CD8-positive, alpha-beta memory T cell (primary cell): Measurements from ENCODE around the gene POLQ. TPM values are rescaled to one million over a fixed set of nuclear protein-coding genes. Genes with fewer than 3 reads are reported as not detected.
"Not testable (repeated sequence)": the region's sequence is repeated elsewhere in the genome, so short reads cannot be mapped to it uniquely, and the experiment has no call there.

Experiments
- CTCF ChIA-PET: fragments of 350-600 bp; sonication (Branson Sonifier 250); formaldehyde crosslinking; loops from one replicate; lab custom pipeline; 2021; ENCODE audit warnings: antibody characterized with exemption; lab: Charles Lee
- POLR2A ChIA-PET: fragments of 350-600 bp; sonication (Branson Sonifier 250); formaldehyde crosslinking; loops from one replicate; lab custom pipeline; 2021; ENCODE audit warnings: antibody characterized with exemption; lab: Charles Lee
- DNase-seq, 5 donors: peaks; one replicate each; pipeline versions ENCODE4 v3.0.0 to v3.0.0-alpha.2; 2020 to 2022; ENCODE audit warnings: mixed read lengths in 1 of 5
- H3K27ac ChIP-seq: one replicate; pipeline ENCODE4 v1.7.0; 2013; ENCODE audit warnings: low read depth, mild to moderate bottlenecking, low read length, moderate library complexity
- H3K27me3 ChIP-seq: 2 replicates; pipeline ENCODE4 v1.7.0; 2013; ENCODE audit warnings: low read length, mild to moderate bottlenecking; ENCODE audit not compliant: insufficient read depth, poor library complexity, severe bottlenecking
- H3K36me3 ChIP-seq: 2 replicates; pipeline ENCODE4 v1.7.0; 2013; ENCODE audit warnings: mild to moderate bottlenecking, low read length, moderate library complexity; ENCODE audit not compliant: insufficient read depth
- H3K4me1 ChIP-seq: 2 replicates; pipeline ENCODE4 v1.7.0; 2013; ENCODE audit warnings: mild to moderate bottlenecking, low read length, moderate library complexity; ENCODE audit not compliant: insufficient read depth
- H3K4me3 ChIP-seq: 2 replicates; pipeline ENCODE4 v1.7.0; 2013; ENCODE audit warnings: mild to moderate bottlenecking, low read length
- H3K9me3 ChIP-seq: 2 replicates; pipeline ENCODE4 v1.7.0; 2013; ENCODE audit warnings: mild to moderate bottlenecking, low read length
- H3K27ac Mint-ChIP-seq, 8 donors: one replicate each; pipeline ENCODE4 v1.8.0; 2020 to 2021; ENCODE audit warnings: mixed read lengths in 8 of 8, mild to moderate bottlenecking in 6 of 8, inconsistent platforms in 3 of 8, moderate library complexity in 3 of 8
- H3K27me3 Mint-ChIP-seq, 2 donors: one replicate each; pipeline ENCODE4 v1.8.0; 2020 to 2021; ENCODE audit warnings: mixed read lengths in 2 of 2, mild to moderate bottlenecking in 1 of 2, moderate library complexity in 1 of 2
- H3K36me3 Mint-ChIP-seq, 3 donors: one replicate each; pipeline ENCODE4 v1.8.0; 2020 to 2021; ENCODE audit warnings: mixed read lengths in 3 of 3, inconsistent platforms in 1 of 3, mild to moderate bottlenecking in 1 of 3
- H3K4me1 Mint-ChIP-seq, 3 donors: one replicate each; pipeline ENCODE4 v1.8.0; 2020 to 2021; ENCODE audit warnings: mixed read lengths in 3 of 3, inconsistent platforms in 1 of 3, mild to moderate bottlenecking in 1 of 3
- H3K4me3 Mint-ChIP-seq, 7 donors: one replicate each; pipeline ENCODE4 v1.8.0; 2020 to 2021; ENCODE audit warnings: mixed read lengths in 7 of 7, mild to moderate bottlenecking in 6 of 7, moderate library complexity in 4 of 7, inconsistent platforms in 2 of 7
- H3K9me3 Mint-ChIP-seq, 5 donors: one replicate each; pipeline ENCODE4 v1.8.0; 2020 to 2022; ENCODE audit warnings: mixed read lengths in 5 of 5, mild to moderate bottlenecking in 3 of 5, moderate library complexity in 2 of 5, inconsistent platforms in 1 of 5
- polyA plus RNA-seq: library from polyadenylated mRNA; unstranded; fragments of 300-500 nt; fragmentation: Illumina TruSeq; gene quantifications from one replicate; pipeline ENCODE4 v1.2.3, GENCODE V29; 2021
- total RNA-seq, 2 experiments: library from RNA; stranded (reverse); gene quantifications; one replicate each; pipeline ENCODE4 v1.2.3, GENCODE V29; 2021

Gene POLQ
- total RNA-seq (10 to 100 TPM; 12.4 TPM), polyA plus RNA-seq (0.05 TPM)

- Histone ChIP-seq H3K4me3 (peak within 1 kb of the TSS; percentile 78), H3K27me3 (no peaks in the 10 kb centered on the region), H3K36me3 (no peaks in the 10 kb centered on the region), H3K4me1 (no peaks in the 10 kb centered on the region), H3K9me3 (no peaks in the 10 kb centered on the region), H3K27ac (peak within 1 kb of the TSS; percentile 69)
- peak; percentile 74 to 91 (median 83) for DNase-seq
- peak within 1 kb of the TSS; percentile 80 to 92 (median 90) for H3K27ac Mint-ChIP-seq
- peaks cover 0 to 4% (median 0%) of the 10 kb centered on the region in 3 donors for H3K36me3 Mint-ChIP-seq
- ChIA-PET POLR2A (interaction anchor here (0.6 to 1.6 kb wide), 4 partner anchors 12 to 1656 kb away, joined by 3 to 6 read pairs (median 4); partner anchors contain the start of genes FAM162A and SEC22A), CTCF (interaction anchor here (0.7 to 2.0 kb wide), 7 partner anchors 28 to 1999 kb away, joined by 3 to 14 read pairs (median 4); partner anchors contain the start of genes FAM162A, HCLS1, MIX23 and SEMA5B)
- peak within 1 kb of the TSS; percentile 83 to 95 (median 90) for H3K4me3 Mint-ChIP-seq
- H3K27me3 Mint-ChIP-seq: no peaks in the 10 kb centered on the region
- peaks cover 14 to 18% (median 15%) of the 10 kb centered on the region in 3 donors for H3K4me1 Mint-ChIP-seq
- H3K9me3 Mint-ChIP-seq: no peaks in the 10 kb centered on the region
These were observed at the start of gene POLQ for GRCh38 chr3:121545574-121546455. Gene POLQ (minus strand): TSS chr3:121545988. CDS start chr3:121545877, 111 bp downstream.

- Histone ChIP-seq H3K36me3 (no peaks in the 10 kb centered on the region), H3K4me3 (no peak overlapping the region), H3K4me1 (no peaks in the 10 kb centered on the region), H3K9me3 (no peaks in the 10 kb centered on the region), H3K27me3 (no peaks in the 10 kb centered on the region), H3K27ac (no peak overlapping the region)
- DNase-seq: no peak
- POLR2A ChIA-PET: no interaction called here
- Mint-ChIP-seq H3K27ac (peak overlapping the region in 1 of 8 donors; percentile 2), H3K36me3 (no peaks in the 10 kb centered on the region), H3K4me1 (no peaks in the 10 kb centered on the region), H3K27me3 (no peaks in the 10 kb centered on the region), H3K9me3 (no peaks in the 10 kb centered on the region), H3K4me3 (no peak overlapping the region)
- CTCF ChIA-PET: no interaction called here
These were observed 49.1 kb upstream of the POLQ start for GRCh38 chr3:121594850-121595249.

GRCh38 chr3:121593806-121594205 is 48.0 kb upstream of the POLQ start:
- POLR2A ChIA-PET, H3K27ac Mint-ChIP-seq, H3K27me3 Mint-ChIP-seq, H3K4me3 ChIP-seq, H3K27me3 ChIP-seq, H3K36me3 Mint-ChIP-seq, H3K27ac ChIP-seq, DNase-seq, CTCF ChIA-PET, H3K9me3 ChIP-seq, H3K36me3 ChIP-seq, H3K4me1 ChIP-seq, H3K4me3 Mint-ChIP-seq, H3K9me3 Mint-ChIP-seq, H3K4me1 Mint-ChIP-seq: not testable (repeated sequence)

DNA sequence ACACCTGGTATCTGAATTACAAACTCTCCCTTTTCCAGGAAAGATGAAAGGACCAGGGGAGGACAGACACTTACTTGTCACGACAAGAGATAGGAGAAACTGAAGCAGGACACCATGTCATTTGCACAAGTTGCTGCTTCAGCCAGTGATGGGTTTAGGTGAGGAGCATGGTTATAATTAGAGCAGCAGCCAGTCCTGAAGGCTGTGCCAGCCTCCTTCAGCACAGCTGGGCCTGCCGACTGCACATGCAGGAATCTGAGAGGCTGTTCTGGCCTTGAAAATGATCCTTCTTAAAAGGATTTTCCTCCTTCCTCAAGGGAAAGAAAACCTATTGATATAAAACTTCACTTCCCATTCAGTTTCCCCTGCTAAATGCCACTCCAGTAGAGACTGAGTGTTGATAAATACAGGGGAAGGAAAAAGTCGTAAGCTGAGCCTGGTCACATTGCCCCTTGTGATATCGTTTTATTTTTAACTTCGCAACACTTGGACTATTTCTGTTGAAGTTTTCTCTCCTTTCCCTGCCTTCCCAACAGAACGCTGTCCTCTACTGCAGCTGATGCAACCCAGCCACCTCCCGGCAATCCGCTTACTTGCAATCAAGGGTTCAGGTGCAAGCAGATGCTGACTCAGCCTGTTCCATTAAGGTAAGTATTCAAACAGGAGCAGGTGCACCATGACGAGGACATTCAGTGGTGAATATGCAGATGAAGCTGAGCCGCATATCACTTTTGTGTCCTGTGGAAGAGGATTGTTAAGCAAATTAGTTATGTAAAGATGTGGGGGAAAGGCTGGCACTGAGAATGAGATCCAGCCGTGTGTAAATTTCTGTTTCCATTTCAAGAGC is 47.3 kb upstream of the POLQ start, which contains the start of gene FBXO40:
Gene FBXO40, plus strand, starts transcription at position 524 of the 847 bp plus-strand sequence. CDS start 27,197 bp downstream, outside the sequence.
- no peaks in the 10 kb centered on the region for H3K4me1 Mint-ChIP-seq
- H3K27ac Mint-ChIP-seq: no peak within 1 kb of the TSS
- no peaks in the 10 kb centered on the region for H3K27me3 Mint-ChIP-seq
- Histone ChIP-seq H3K9me3 (no peaks in the 10 kb centered on the region), H3K36me3 (no peaks in the 10 kb centered on the region), H3K27ac (no peak within 1 kb of the TSS), H3K4me3 (no peak within 1 kb of the TSS), H3K27me3 (no peaks in the 10 kb centered on the region), H3K4me1 (no peaks in the 10 kb centered on the region)
- DNase-seq: no peak
- no peak within 1 kb of the TSS for H3K4me3 Mint-ChIP-seq
- POLR2A ChIA-PET: no interaction called here
- no peaks in the 10 kb centered on the region for H3K36me3 Mint-ChIP-seq
- CTCF ChIA-PET: no interaction called here
- no peaks in the 10 kb centered on the region for H3K9me3 Mint-ChIP-seq

DNA sequence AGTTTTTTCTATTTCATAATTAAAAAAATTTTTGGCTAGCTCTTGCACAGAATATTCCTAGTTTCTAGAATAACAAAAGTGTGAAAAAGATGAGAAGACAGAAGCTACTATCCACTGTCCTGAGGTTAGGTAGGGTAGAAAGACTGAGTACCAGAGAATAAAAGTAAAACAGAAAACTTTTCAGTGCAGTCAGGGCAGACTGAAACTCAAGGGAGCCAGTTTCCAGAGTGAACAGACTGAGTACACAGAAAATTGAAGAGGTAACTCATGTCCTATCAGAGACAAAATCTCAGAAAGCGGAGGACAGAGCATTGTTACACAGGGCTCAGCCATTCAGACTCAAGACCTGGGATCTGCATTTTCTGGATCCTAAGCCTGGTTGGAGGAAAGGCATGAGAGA is 38.6 kb upstream of the POLQ start:
- H3K27ac Mint-ChIP-seq: no peak overlapping the region
- ChIA-PET CTCF (no interaction called here), POLR2A (no interaction called here)
- H3K36me3 Mint-ChIP-seq: no peaks in the 10 kb centered on the region
- no peak overlapping the region for H3K4me3 Mint-ChIP-seq
- H3K4me1 ChIP-seq: no peaks in the 10 kb centered on the region
- H3K4me3 ChIP-seq: no peak overlapping the region
- H3K27me3 ChIP-seq: no peaks in the 10 kb centered on the region
- no peak overlapping the region for H3K27ac ChIP-seq
- DNase-seq: no peak
- H3K36me3 ChIP-seq: no peaks in the 10 kb centered on the region
- H3K27me3 Mint-ChIP-seq: peaks cover 21 to 37% of the 10 kb centered on the region in 2 donors
- no peaks in the 10 kb centered on the region for H3K4me1 Mint-ChIP-seq
- no peaks in the 10 kb centered on the region for H3K9me3 Mint-ChIP-seq
- H3K9me3 ChIP-seq: no peaks in the 10 kb centered on the region

DNA sequence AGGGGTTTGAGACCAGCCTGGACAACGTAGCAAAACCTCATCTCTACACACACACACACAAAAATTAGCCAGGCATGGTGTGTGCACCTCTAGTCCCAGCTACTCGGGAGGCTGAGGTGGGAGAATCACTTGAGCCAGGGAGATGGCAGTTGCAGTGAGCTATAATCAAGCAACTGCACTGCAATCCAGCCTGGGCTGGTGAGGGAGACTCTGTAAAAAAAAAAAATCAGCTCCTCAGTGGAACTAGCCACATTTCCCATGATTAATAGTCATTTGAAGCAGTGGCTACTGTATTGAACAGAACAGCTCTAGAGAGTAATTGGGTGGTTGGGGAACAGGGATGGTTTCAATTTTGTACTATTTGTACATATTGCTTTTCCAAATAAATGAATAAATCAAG is 35.9 kb upstream of the POLQ start:
- H3K4me1 Mint-ChIP-seq: no peaks in the 10 kb centered on the region
- H3K4me3 Mint-ChIP-seq: no peak overlapping the region
- Histone ChIP-seq H3K36me3 (no peaks in the 10 kb centered on the region), H3K4me3 (no peak overlapping the region), H3K9me3 (no peaks in the 10 kb centered on the region), H3K27ac (no peak overlapping the region), H3K4me1 (no peaks in the 10 kb centered on the region), H3K27me3 (no peaks in the 10 kb centered on the region)
- ChIA-PET POLR2A (no interaction called here), CTCF (no interaction called here)
- no peaks in the 10 kb centered on the region for H3K36me3 Mint-ChIP-seq
- no peak overlapping the region for H3K27ac Mint-ChIP-seq
- peaks cover 20 to 33% of the 10 kb centered on the region in 2 donors for H3K27me3 Mint-ChIP-seq
- no peak for DNase-seq
- H3K9me3 Mint-ChIP-seq: no peaks in the 10 kb centered on the region

GRCh38 chr3:121574449-121574848 is 28.7 kb upstream of the POLQ start:
- no peak overlapping the region for H3K27ac Mint-ChIP-seq
- no peak overlapping the region for H3K4me3 Mint-ChIP-seq
- Histone ChIP-seq H3K4me3 (no peak overlapping the region), H3K4me1 (no peaks in the 10 kb centered on the region), H3K9me3 (no peaks in the 10 kb centered on the region), H3K36me3 (no peaks in the 10 kb centered on the region), H3K27ac (no peak overlapping the region), H3K27me3 (no peaks in the 10 kb centered on the region)
- POLR2A ChIA-PET: no interaction called here
- peaks cover under 1 to 3% of the 10 kb centered on the region in 2 donors for H3K27me3 Mint-ChIP-seq
- no peaks in the 10 kb centered on the region for H3K9me3 Mint-ChIP-seq
- H3K36me3 Mint-ChIP-seq: no peaks in the 10 kb centered on the region
- no peak for DNase-seq
- CTCF ChIA-PET: interaction anchor here (1.4 kb wide), 1 partner anchor 28 kb away, joined by 3 read pairs; no protein-coding TSS in a partner anchor
- no peaks in the 10 kb centered on the region for H3K4me1 Mint-ChIP-seq
